K562 (cell line): ENCODE measurements around the gene TUFM. TPM values are rescaled to one million over a fixed set of nuclear protein-coding genes. Genes with fewer than 3 reads are reported as not detected.

Experiments
- HOXB6 ChIP-seq: fragments of 250-450 bp; sonication (Bioruptor Pico); IDR thresholded peaks from 2 replicates; pipeline ENCODE4 v1.5.1; 2022; ENCODE audit warnings: mild to moderate bottlenecking, borderline replicate concordance
- SIN3B ChIP-seq: fragments of 450-650 bp; IDR thresholded peaks from 2 replicates; pipeline ENCODE4 v1.6.1; 2017; ENCODE audit warnings: low read depth, mild to moderate bottlenecking, moderate library complexity
- ZC3H8 ChIP-seq: fragments of 450-650 bp; IDR thresholded peaks from 2 replicates; pipeline ENCODE4 v1.6.1; 2017
- ZKSCAN1 ChIP-seq: fragments of 150-350 bp; IDR thresholded peaks from 2 replicates; pipeline ENCODE4 v1.6.1; 2016; ENCODE audit warnings: low read depth, low read length
- polyA plus RNA-seq, 8 experiments: library from polyadenylated mRNA; depleted of rRNA in 4 of 8; stranded (reverse) in 5 of 8; unstranded in 3 of 8; fragments of >200 nt; fragmentation: Nextera tagmentation in 2 of 8; fragmentation: Illumina TruSeq in 1 of 8; extraction: Ambion mirVana in 2 of 8; extraction: Trizol in 1 of 8; gene quantifications; 2 replicates each; pipeline versions ENCODE4 v1.2.1 to v1.2.3, GENCODE V29; 2011 to 2014; ENCODE audit warnings: inconsistent platforms in 1 of 8, missing spikeins in 1 of 8
- total RNA-seq, 7 experiments: library from RNA; depleted of rRNA in 6 of 7; stranded (reverse); fragments of >200 nt in 6 of 7; fragmentation: Illumina TruSeq in 2 of 7; extraction: Trizol in 2 of 7; gene quantifications; 2 replicates each; pipeline versions ENCODE4 v1.2.1 to v1.2.3, GENCODE V29; 2011 to 2021; ENCODE audit warnings: low replicate concordance in 1 of 7
- TF ChIP-seq, protein P1 (sequence below): sonication (generic); formaldehyde crosslinking; IDR thresholded peaks from 2 replicates; pipeline ENCODE4 v1.8.0; 2023; ENCODE audit warnings: mild to moderate bottlenecking, missing genetic modification reagents
- TF ChIP-seq, protein P2 (sequence below), 2 experiments: fragments of 150-350 bp in 1 of 2; IDR thresholded peaks; 2 replicates each; pipeline ENCODE4 v1.6.1; 2012 to 2016; ENCODE audit warnings: low read depth in 2 of 2, low read length in 2 of 2, mild to moderate bottlenecking in 1 of 2, moderate library complexity in 1 of 2

Gene TUFM
- total and polyA plus RNA-seq, 9 of the 15 experiments (the other 6 are each of a cell fraction or from before 2014, with no cell fraction given) = 34.1 to 434 (median 256) TPM

- TF ChIP-seq, protein P1, sequence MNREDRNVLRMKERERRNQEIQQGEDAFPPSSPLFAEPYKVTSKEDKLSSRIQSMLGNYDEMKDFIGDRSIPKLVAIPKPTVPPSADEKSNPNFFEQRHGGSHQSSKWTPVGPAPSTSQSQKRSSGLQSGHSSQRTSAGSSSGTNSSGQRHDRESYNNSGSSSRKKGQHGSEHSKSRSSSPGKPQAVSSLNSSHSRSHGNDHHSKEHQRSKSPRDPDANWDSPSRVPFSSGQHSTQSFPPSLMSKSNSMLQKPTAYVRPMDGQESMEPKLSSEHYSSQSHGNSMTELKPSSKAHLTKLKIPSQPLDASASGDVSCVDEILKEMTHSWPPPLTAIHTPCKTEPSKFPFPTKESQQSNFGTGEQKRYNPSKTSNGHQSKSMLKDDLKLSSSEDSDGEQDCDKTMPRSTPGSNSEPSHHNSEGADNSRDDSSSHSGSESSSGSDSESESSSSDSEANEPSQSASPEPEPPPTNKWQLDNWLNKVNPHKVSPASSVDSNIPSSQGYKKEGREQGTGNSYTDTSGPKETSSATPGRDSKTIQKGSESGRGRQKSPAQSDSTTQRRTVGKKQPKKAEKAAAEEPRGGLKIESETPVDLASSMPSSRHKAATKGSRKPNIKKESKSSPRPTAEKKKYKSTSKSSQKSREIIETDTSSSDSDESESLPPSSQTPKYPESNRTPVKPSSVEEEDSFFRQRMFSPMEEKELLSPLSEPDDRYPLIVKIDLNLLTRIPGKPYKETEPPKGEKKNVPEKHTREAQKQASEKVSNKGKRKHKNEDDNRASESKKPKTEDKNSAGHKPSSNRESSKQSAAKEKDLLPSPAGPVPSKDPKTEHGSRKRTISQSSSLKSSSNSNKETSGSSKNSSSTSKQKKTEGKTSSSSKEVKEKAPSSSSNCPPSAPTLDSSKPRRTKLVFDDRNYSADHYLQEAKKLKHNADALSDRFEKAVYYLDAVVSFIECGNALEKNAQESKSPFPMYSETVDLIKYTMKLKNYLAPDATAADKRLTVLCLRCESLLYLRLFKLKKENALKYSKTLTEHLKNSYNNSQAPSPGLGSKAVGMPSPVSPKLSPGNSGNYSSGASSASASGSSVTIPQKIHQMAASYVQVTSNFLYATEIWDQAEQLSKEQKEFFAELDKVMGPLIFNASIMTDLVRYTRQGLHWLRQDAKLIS (CRISPR knock-in tag) = no peak
- TF ChIP-seq SIN3B = no peak
- TF ChIP-seq ZC3H8 = no peak
- no peak for TF ChIP-seq HOXB6 (CRISPR knock-in tag)
- TF ChIP-seq ZKSCAN1 = no peak
- TF ChIP-seq, protein P2, sequence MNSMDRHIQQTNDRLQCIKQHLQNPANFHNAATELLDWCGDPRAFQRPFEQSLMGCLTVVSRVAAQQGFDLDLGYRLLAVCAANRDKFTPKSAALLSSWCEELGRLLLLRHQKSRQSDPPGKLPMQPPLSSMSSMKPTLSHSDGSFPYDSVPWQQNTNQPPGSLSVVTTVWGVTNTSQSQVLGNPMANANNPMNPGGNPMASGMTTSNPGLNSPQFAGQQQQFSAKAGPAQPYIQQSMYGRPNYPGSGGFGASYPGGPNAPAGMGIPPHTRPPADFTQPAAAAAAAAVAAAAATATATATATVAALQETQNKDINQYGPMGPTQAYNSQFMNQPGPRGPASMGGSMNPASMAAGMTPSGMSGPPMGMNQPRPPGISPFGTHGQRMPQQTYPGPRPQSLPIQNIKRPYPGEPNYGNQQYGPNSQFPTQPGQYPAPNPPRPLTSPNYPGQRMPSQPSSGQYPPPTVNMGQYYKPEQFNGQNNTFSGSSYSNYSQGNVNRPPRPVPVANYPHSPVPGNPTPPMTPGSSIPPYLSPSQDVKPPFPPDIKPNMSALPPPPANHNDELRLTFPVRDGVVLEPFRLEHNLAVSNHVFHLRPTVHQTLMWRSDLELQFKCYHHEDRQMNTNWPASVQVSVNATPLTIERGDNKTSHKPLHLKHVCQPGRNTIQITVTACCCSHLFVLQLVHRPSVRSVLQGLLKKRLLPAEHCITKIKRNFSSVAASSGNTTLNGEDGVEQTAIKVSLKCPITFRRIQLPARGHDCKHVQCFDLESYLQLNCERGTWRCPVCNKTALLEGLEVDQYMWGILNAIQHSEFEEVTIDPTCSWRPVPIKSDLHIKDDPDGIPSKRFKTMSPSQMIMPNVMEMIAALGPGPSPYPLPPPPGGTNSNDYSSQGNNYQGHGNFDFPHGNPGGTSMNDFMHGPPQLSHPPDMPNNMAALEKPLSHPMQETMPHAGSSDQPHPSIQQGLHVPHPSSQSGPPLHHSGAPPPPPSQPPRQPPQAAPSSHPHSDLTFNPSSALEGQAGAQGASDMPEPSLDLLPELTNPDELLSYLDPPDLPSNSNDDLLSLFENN (IDR thresholded peaks at IDR 0.05; ENCODE audit: low read depth in 2 of 2, low read length in 2 of 2) = no peak
These were observed 9.4 kb downstream of the TUFM start (continued) for GRCh38 chr16:28836761-28837064.
